Progenitor cell of endocrine pancreas (in vitro differentiated cells): Measurements from ENCODE around the gene DRAM2. TPM values are rescaled to one million over a fixed set of nuclear protein-coding genes. Genes with fewer than 3 reads are reported as not detected.
"Not testable (repeated sequence)": the region's sequence is repeated elsewhere in the genome, so short reads cannot be mapped to it uniquely, and the experiment has no call there.

ENCODE experiments used
- DNase-seq: peaks from one replicate; pipeline ENCODE4 v3.0.0; 2021; ENCODE audit warnings: low spot score; ENCODE audit not compliant: unreplicated experiment
- H3K27ac Mint-ChIP-seq: 2 replicates; pipeline ENCODE4 v1.8.0; 2021; ENCODE audit warnings: mild to moderate bottlenecking, moderate library complexity, mixed read lengths
- H3K27me3 Mint-ChIP-seq: 2 replicates; pipeline ENCODE4 v1.8.0; 2021; ENCODE audit warnings: mixed read lengths
- H3K36me3 Mint-ChIP-seq: 2 replicates; pipeline ENCODE4 v1.8.0; 2022; ENCODE audit warnings: mixed read lengths; ENCODE audit not compliant: insufficient read depth
- H3K4me1 Mint-ChIP-seq: 2 replicates; pipeline ENCODE4 v1.8.0; 2021; ENCODE audit warnings: low read depth, mixed read lengths
- H3K4me3 Mint-ChIP-seq: 2 replicates; pipeline ENCODE4 v1.8.0; 2021; ENCODE audit warnings: low read depth, mild to moderate bottlenecking, moderate library complexity, mixed read lengths
- H3K9me3 Mint-ChIP-seq: 2 replicates; pipeline ENCODE4 v1.8.0; 2021; ENCODE audit warnings: low read depth, mixed read lengths
- CTCF ChIP-seq: fragments of 200-600 bp; sonication (generic); IDR thresholded peaks from one replicate; pipeline ENCODE4 v1.5.0; 2021; ENCODE audit warnings: antibody characterized with exemption, mild to moderate bottlenecking; ENCODE audit not compliant: unreplicated experiment
- total RNA-seq: library from RNA; stranded (reverse); gene quantifications from 2 replicates; pipeline ENCODE4 v1.2.1, GENCODE V29; 2021

Gene DRAM2
- total RNA-seq, 1 donor from 2014 or later: 34.4 TPM

GRCh38 chr1:111110197-111110899 lies 29.5 kb downstream of the DRAM2 start:
- Mint-ChIP-seq H3K27ac (no peak overlapping the region), H3K9me3 (peaks cover 20% of the 10 kb centered on the region), H3K27me3 (no peaks in the 10 kb centered on the region), H3K4me1 (no peaks in the 10 kb centered on the region), H3K36me3 (peaks cover 23% of the 10 kb centered on the region), H3K4me3 (no peak overlapping the region)
- no peak for DNase-seq
- no peak for TF ChIP-seq CTCF

- Mint-ChIP-seq H3K27ac (no peak overlapping the region), H3K9me3 (peaks cover 56% of the 10 kb centered on the region), H3K4me3 (no peak overlapping the region), H3K27me3 (no peaks in the 10 kb centered on the region), H3K36me3 (peaks cover 21% of the 10 kb centered on the region), H3K4me1 (no peaks in the 10 kb centered on the region)
- TF ChIP-seq CTCF: no peak
- no peak for DNase-seq
Measured at GRCh38 chr1:111104981-111105380, 34.9 kb downstream of the DRAM2 start.

GRCh38 chr1:111101854-111102642 lies 37.8 kb downstream of the DRAM2 start:
- Mint-ChIP-seq H3K36me3 (peaks cover 27% of the 10 kb centered on the region), H3K4me1 (no peaks in the 10 kb centered on the region), H3K9me3 (peaks cover 73% of the 10 kb centered on the region), H3K27me3 (no peaks in the 10 kb centered on the region), H3K27ac (no peak overlapping the region), H3K4me3 (no peak overlapping the region)
- DNase-seq: no peak
- no peak for TF ChIP-seq CTCF

- Mint-ChIP-seq H3K36me3 (peaks cover 28% of the 10 kb centered on the region), H3K27ac (no peak overlapping the region), H3K4me1 (peaks cover 3% of the 10 kb centered on the region), H3K4me3 (no peak overlapping the region), H3K27me3 (no peaks in the 10 kb centered on the region), H3K9me3 (peaks cover 78% of the 10 kb centered on the region)
- no peak for TF ChIP-seq CTCF
- DNase-seq: no peak
Measured at GRCh38 chr1:111099289-111099688, 40.6 kb downstream of the DRAM2 start.

GRCh38 chr1:111097356-111098099 lies 42.4 kb downstream of the DRAM2 start:
- Mint-ChIP-seq H3K9me3 (peaks cover 74% of the 10 kb centered on the region), H3K27me3 (no peaks in the 10 kb centered on the region), H3K4me1 (peaks cover 3% of the 10 kb centered on the region), H3K36me3 (peaks cover 22% of the 10 kb centered on the region), H3K4me3 (no peak overlapping the region), H3K27ac (no peak overlapping the region)
- no peak for TF ChIP-seq CTCF
- DNase-seq: no peak

- peaks cover 14% of the 10 kb centered on the region for H3K36me3 Mint-ChIP-seq
- H3K4me3 Mint-ChIP-seq, H3K27me3 Mint-ChIP-seq, DNase-seq, H3K4me1 Mint-ChIP-seq, H3K27ac Mint-ChIP-seq: not testable (repeated sequence)
- peaks cover 62% of the 10 kb centered on the region for H3K9me3 Mint-ChIP-seq
Measured at GRCh38 chr1:111095421-111095820, 44.5 kb downstream of the DRAM2 start.
